Right cardiac atrium (tissue), 5 donors: ENCODE data around the gene NPLOC4. TPM values are rescaled to one million over a fixed set of nuclear protein-coding genes. Genes with fewer than 3 reads are reported as not detected.

Experiments used
- ATAC-seq, 2 donors: fragments of 200-7000 bp; cut with Tn5 transposase; one replicate each; pipeline versions ENCODE4 v1.8.0 to v1.9.1; 2020; ENCODE audit warnings: moderate library complexity in 2 of 2, mild to moderate bottlenecking in 1 of 2
- DNase-seq, 3 donors: peaks; one replicate each; pipeline ENCODE4 v3.0.0-alpha.2; 2020
- H3K27ac ChIP-seq: one replicate; pipeline ENCODE4 v1.5.1; 2013; ENCODE audit warnings: mild to moderate bottlenecking, low read length, control low read depth, moderate library complexity
- H3K27me3 ChIP-seq: one replicate; pipeline ENCODE4 v1.6.1; 2013; ENCODE audit not compliant: control insufficient read depth, insufficient read depth
- H3K4me1 ChIP-seq: one replicate; pipeline ENCODE4 v1.6.1; 2013; ENCODE audit warnings: low read length; ENCODE audit not compliant: control insufficient read depth, insufficient read depth
- H3K4me3 ChIP-seq: one replicate; pipeline ENCODE4 v1.5.1; 2013; ENCODE audit warnings: low read length, control low read depth
- H3K9me3 ChIP-seq: one replicate; pipeline ENCODE4 v1.6.1; 2013; ENCODE audit warnings: low read length; ENCODE audit not compliant: control insufficient read depth
- WGBS: extraction: QIAGEN DNeasy Blood & Tissue Kit; methylation state at CpG from one replicate; pipeline ENCODE4 v1.1.7; 2013; 5-methylcytosine and 5-hydroxymethylcytosine counted together
- intact Hi-C, 4 donors: fragments of 100-400 bp; cut with DNase I; formaldehyde crosslinking; loops; one replicate each; pipeline versions ENCODE4 v1.11.0 to v1.14.0; 2022 to 2023
- polyA plus RNA-seq: library from polyadenylated mRNA; stranded (reverse); fragments of 200-250 nt; gene quantifications from one replicate; pipeline ENCODE4 v1.2.3, GENCODE V29; 2013
- total RNA-seq, 4 donors: library from RNA; stranded (reverse); fragmentation: NEBNext Ultra II Directional; extraction: Animal tissue kit (Norgen Biotek cat#: 25700); gene quantifications; one replicate each; pipeline ENCODE4 v1.2.1, GENCODE V29; 2021
- donor health status: healthy with polysubstance abuse.
- donor health status: DM: no; HTN: yes; CAD: no.
- donor health status: DM: no; HTN: no; CAD: no.
- donor health status: DM: no; HTN: yes; CAD: no; lungs with severe emphysema.
- donor health status: DM: yes; HTN: yes; CAD: no.

The NPLOC4 gene
- total and polyA plus RNA-seq, 5 donors = 36.8 to 106 (median 85.1) TPM

GRCh38 chr17:81565231-81565630 is 71.7 kb downstream of the NPLOC4 start:
- DNase-seq (peak in 2 of 3 donors; percentile 40 to 42), ATAC-seq (no peak)
- Histone ChIP-seq H3K4me3 (no peak overlapping the region), H3K27me3 (no peaks in the 10 kb centered on the region), H3K27ac (no peak overlapping the region), H3K4me1 (peaks cover 11% of the 10 kb centered on the region), H3K9me3 (no peaks in the 10 kb centered on the region)
- intact Hi-C loops = no loop called here
- WGBS = 91% methylated on average over 16 of the region's 16 CpGs

- WGBS = 93% methylated on average over 17 of the region's 17 CpGs
- peak in 1 of 3 donors; percentile 23 for DNase-seq
- intact Hi-C loops = no loop called here
Observed at GRCh38 chr17:81564778-81565177, 72.1 kb downstream of the NPLOC4 start.

DNA sequence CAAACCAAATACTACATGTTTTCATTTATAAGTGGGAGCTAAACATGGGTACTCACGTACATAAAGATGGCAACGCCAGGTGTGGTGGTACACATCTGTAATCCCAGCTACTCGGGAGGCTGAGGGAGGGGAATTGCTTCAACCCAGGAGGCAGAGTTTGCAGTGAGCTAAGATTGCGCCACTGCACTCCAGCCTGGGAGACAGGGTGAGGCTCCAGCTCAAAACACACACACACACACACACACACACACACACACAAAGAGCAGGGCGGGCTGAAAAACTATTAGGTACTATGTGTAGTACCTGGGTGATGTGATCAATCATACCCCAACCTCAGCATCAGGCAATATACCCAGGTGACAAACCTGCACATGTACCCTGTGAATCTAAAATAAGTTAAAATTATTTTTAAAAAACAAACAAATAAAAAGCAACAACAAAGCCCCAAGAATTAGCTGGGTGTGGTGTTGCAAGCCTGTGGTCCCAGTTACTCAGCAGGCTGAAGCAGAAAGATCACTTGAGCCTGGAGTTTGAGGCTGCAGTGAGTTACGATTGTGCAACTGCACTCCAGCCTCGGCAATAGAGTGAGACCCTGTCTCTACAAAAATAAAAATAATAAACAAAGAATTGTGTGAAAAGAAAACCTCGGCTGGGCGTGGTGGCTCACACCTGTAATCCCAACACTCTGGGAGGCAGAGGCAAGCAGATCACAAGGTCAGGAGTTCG is 72.9 kb downstream of the NPLOC4 start:
- WGBS = 84% methylated on average over 10 of the region's 10 CpGs
- H3K27me3 ChIP-seq = no peaks in the 10 kb centered on the region
- intact Hi-C loops = no loop called here
- DNase-seq = peak in 1 of 3 donors; percentile 16
- H3K27ac ChIP-seq = no peak overlapping the region
- ATAC-seq = no peak
- peaks cover 11% of the 10 kb centered on the region for H3K4me1 ChIP-seq
- H3K9me3 ChIP-seq = no peaks in the 10 kb centered on the region
- no peak overlapping the region for H3K4me3 ChIP-seq

More at GRCh38 chr17:81564778-81565177, 72.1 kb downstream of the NPLOC4 start:
- no peak for ATAC-seq
- Histone ChIP-seq H3K9me3 (no peaks in the 10 kb centered on the region), H3K27ac (no peak overlapping the region), H3K4me3 (no peak overlapping the region), H3K27me3 (no peaks in the 10 kb centered on the region), H3K4me1 (peaks cover 11% of the 10 kb centered on the region)

GRCh38 chr17:81561494-81561885 is 75.4 kb downstream of the NPLOC4 start:
- Histone ChIP-seq H3K9me3 (no peaks in the 10 kb centered on the region), H3K27me3 (no peaks in the 10 kb centered on the region), H3K27ac (no peak overlapping the region), H3K4me3 (no peak overlapping the region), H3K4me1 (peaks cover 6% of the 10 kb centered on the region)
- intact Hi-C loops = no loop called here
- ATAC-seq (no peak), DNase-seq (no peak)
- WGBS = 90% methylated on average over 4 of the region's 4 CpGs

GRCh38 chr17:81558941-81559806 is 77.7 kb downstream of the NPLOC4 start:
- H3K4me1 ChIP-seq = peaks cover 4% of the 10 kb centered on the region
- WGBS = 59% methylated on average over 27 of the region's 27 CpGs
- no peaks in the 10 kb centered on the region for H3K27me3 ChIP-seq
- intact Hi-C loops = no loop called here
- peak in 2 of 3 donors; percentile 65 to 68 for DNase-seq
- H3K9me3 ChIP-seq = no peaks in the 10 kb centered on the region
- peak; percentile 27 to 63 for ATAC-seq
- H3K27ac ChIP-seq = peak overlapping the region; percentile 25
- no peak overlapping the region for H3K4me3 ChIP-seq

DNA sequence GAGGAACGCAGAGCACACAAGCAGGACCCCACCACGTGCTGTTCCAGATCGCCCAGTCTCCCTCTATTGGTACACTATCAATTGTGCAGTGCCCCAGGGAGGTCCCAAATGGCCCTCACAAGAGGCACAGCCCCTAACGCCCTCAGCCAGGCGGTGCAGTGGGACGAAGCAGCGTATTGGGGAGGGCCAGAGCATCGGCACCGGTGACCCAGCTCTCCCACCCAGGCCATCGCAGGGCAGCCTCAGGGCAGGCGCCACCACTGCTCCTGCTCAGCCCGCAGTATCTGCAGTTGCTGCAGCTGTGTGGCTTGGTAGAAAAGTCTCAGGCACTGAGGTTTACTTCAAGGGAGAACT is 78.8 kb downstream of the NPLOC4 start:
- intact Hi-C loops = no loop called here
- Histone ChIP-seq H3K27ac (no peak overlapping the region), H3K4me3 (no peak overlapping the region), H3K27me3 (no peaks in the 10 kb centered on the region), H3K9me3 (no peaks in the 10 kb centered on the region), H3K4me1 (peaks cover 9% of the 10 kb centered on the region)
- peak in 2 of 3 donors; percentile 33 to 40 for DNase-seq
- WGBS = 78% methylated on average over 12 of the region's 12 CpGs
- ATAC-seq = no peak

DNA sequence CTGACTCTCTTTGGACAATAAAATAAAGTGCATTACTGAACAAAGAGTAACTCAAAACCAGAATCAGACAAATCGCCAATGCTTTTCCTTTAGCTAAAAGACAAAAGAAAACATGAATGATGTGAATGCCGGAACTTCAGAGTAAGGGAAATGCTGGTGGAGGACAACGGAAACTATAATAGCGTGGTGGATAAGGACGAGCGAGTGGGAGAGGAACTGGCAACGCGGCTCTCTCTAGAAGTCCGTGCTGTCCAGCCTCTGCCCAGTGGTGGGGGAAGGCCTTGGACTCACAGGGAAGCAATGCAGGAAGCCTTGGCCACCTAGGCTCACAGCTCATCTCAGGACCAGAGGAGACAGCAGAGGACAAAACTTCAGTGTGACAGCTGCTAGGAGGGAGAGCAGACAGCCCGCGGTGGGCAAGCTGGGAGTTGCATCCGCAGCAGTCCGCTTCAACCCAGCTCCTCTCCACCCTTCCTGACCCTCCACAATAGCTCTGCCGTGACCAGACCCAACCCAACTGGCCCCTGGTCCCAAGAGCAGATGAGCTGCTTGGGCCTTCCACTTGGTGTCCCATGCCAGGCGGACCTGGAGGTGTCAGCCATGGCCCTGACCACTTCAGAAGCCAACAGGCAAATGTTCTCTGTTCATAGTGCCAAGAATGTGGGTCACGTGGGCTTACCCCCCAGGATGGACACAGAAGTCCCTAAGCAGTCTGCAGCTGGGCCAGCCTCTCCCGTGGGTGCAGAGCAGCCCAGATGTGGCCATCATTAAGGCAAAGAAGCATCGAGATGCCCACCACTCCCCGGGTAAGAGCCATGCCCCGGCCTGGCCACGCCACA is 79.4 kb downstream of the NPLOC4 start:
- peak in 1 of 2 donors; percentile 36 for ATAC-seq
- intact Hi-C loops = no loop called here
- H3K27me3 ChIP-seq = no peaks in the 10 kb centered on the region
- WGBS = 61% methylated on average over 21 of the region's 21 CpGs
- H3K9me3 ChIP-seq = no peaks in the 10 kb centered on the region
- peak in 2 of 3 donors; percentile 24 to 64 for DNase-seq
- peak overlapping the region; percentile 16 for H3K27ac ChIP-seq
- peaks cover 9% of the 10 kb centered on the region for H3K4me1 ChIP-seq
- no peak overlapping the region for H3K4me3 ChIP-seq

GRCh38 chr17:81556863-81557262 is 80.0 kb downstream of the NPLOC4 start:
- Histone ChIP-seq H3K27me3 (no peaks in the 10 kb centered on the region), H3K9me3 (no peaks in the 10 kb centered on the region), H3K27ac (peak overlapping the region; percentile 16), H3K4me3 (no peak overlapping the region), H3K4me1 (peaks cover 9% of the 10 kb centered on the region)
- DNase-seq (peak in 1 of 3 donors; percentile 47), ATAC-seq (no peak)
- intact Hi-C loops = no loop called here
- 89% methylated on average over 6 of the region's 6 CpGs for WGBS

GRCh38 chr17:81556175-81556691 is 80.7 kb downstream of the NPLOC4 start:
- intact Hi-C loops = no loop called here
- DNase-seq (peak in 1 of 3 donors; percentile 57), ATAC-seq (peak in 1 of 2 donors; percentile 2)
- WGBS = 80% methylated on average over 9 of the region's 9 CpGs
- Histone ChIP-seq H3K4me3 (no peak overlapping the region), H3K4me1 (peaks cover 11% of the 10 kb centered on the region), H3K27me3 (no peaks in the 10 kb centered on the region), H3K27ac (peak overlapping the region; percentile 36), H3K9me3 (no peaks in the 10 kb centered on the region)

- intact Hi-C loops = loop anchor here in 1 of 4 donors (5.0 kb wide), 1 partner anchor 36 kb away; no protein-coding TSS in a partner anchor
- DNase-seq (peak in 2 of 3 donors; percentile 75 to 78), ATAC-seq (peak in 1 of 2 donors; percentile 4)
- Histone ChIP-seq H3K4me3 (no peak overlapping the region), H3K27ac (no peak overlapping the region), H3K27me3 (no peaks in the 10 kb centered on the region), H3K4me1 (peaks cover 11% of the 10 kb centered on the region), H3K9me3 (no peaks in the 10 kb centered on the region)
- 32% methylated on average over 24 of the region's 24 CpGs for WGBS
Observed at GRCh38 chr17:81553616-81554181, 83.2 kb downstream of the NPLOC4 start.
